Measurements from ENCODE around the gene PLEKHB2.

- TF ChIP-seq E2F4 (CRISPR knock-in tag; IDR thresholded peaks at IDR 0.05; ENCODE audit: borderline replicate concordance, low read depth) (no peak), NFYB (CRISPR knock-in tag; conservative IDR thresholded peaks at IDR 0.05; ENCODE audit: low read depth) (no peak)
- TF ChIP-seq, protein P1, sequence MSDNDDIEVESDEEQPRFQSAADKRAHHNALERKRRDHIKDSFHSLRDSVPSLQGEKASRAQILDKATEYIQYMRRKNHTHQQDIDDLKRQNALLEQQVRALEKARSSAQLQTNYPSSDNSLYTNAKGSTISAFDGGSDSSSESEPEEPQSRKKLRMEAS (CRISPR knock-in tag; IDR thresholded peaks at IDR 0.05), result no peak
Observed at GRCh38 chr2:131085646-131086045, 19.5 kb upstream of the PLEKHB2 start.
